Left colon (tissue), 2 donors: Measurements from ENCODE around the gene DPY19L2. TPM values are rescaled to one million over a fixed set of nuclear protein-coding genes. Genes with fewer than 3 reads are reported as not detected.
"Not testable (repeated sequence)": the region's sequence is repeated elsewhere in the genome, so short reads cannot be mapped to it uniquely, and the experiment has no call there.

Experiments
- ATAC-seq: fragments of 200-7000 bp; cut with Tn5 transposase; one replicate; pipeline ENCODE4 v1.9.1; 2020; ENCODE audit warnings: mild to moderate bottlenecking, moderate library complexity
- DNase-seq, 2 donors: peaks; one replicate each; pipeline ENCODE4 v3.0.0-alpha.2; 2020
- intact Hi-C, 2 donors: fragments of 100-400 bp; cut with DNase I in 1 of 2; cut with micrococcal nuclease in 1 of 2; formaldehyde crosslinking; loops; one replicate each; pipeline versions ENCODE4 v1.11.2 to v1.14.0; 2022; cut with DNase I, micrococcal nuclease
- total RNA-seq, 2 donors: library from RNA; stranded (reverse); fragmentation: NEBNext Ultra II Directional; extraction: Animal tissue kit (Norgen Biotek cat#: 25700); gene quantifications; one replicate each; pipeline ENCODE4 v1.2.1, GENCODE V29; 2021
- donor health status: DM: no; HTN: no; CAD: no.
- donor health status: DM: yes; HTN: yes; CAD: no.

DPY19L2 gene
- total RNA-seq, 2 donors from 2014 or later = 0.85 to 1.7 TPM

DNA sequence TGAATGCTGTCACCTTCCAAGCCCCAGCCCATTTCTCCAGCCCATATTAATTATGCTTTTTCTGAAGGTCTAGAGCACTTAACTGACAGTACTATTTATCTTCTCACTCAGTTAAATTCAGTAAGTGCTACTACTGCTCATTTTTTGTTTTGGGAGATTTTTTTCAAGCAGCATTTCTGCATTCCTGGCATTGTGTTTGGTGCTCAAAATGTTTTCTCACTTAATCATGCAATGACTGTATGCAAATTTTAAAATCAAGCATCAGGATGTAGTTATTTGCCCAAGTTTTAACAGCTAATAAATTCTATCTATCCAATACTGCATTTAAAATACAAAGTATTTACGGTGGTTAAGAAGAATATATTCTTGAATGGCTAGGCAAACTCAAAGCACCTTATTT, 1.6 kb upstream of the DPY19L2 start:
- intact Hi-C loops = loop anchor here in 1 of 2 donors (10.0 kb wide), 1 partner anchor 135 kb away; no protein-coding TSS in a partner anchor
- DNase-seq, ATAC-seq: not testable (repeated sequence)

- intact Hi-C loops, DNase-seq, ATAC-seq: not testable (repeated sequence)
Observed at GRCh38 chr12:63669427-63669826, 1.1 kb upstream of the DPY19L2 start.

- peak in 1 of 2 donors; percentile 21 for DNase-seq
- intact Hi-C loops = not testable (repeated sequence)
- ATAC-seq = peak; percentile 56
Observed at GRCh38 chr12:63668800-63669365, 590 bp upstream of the DPY19L2 start.

GRCh38 chr12:63663005-63663404, 5.3 kb downstream of the DPY19L2 start:
- DNase-seq, intact Hi-C loops, ATAC-seq: not testable (repeated sequence)

- intact Hi-C loops, DNase-seq, ATAC-seq: not testable (repeated sequence)
Observed at GRCh38 chr12:63658501-63658900, 9.8 kb downstream of the DPY19L2 start.

- intact Hi-C loops, ATAC-seq, DNase-seq: not testable (repeated sequence)
Observed at GRCh38 chr12:63656407-63656806, 11.9 kb downstream of the DPY19L2 start.

DNA sequence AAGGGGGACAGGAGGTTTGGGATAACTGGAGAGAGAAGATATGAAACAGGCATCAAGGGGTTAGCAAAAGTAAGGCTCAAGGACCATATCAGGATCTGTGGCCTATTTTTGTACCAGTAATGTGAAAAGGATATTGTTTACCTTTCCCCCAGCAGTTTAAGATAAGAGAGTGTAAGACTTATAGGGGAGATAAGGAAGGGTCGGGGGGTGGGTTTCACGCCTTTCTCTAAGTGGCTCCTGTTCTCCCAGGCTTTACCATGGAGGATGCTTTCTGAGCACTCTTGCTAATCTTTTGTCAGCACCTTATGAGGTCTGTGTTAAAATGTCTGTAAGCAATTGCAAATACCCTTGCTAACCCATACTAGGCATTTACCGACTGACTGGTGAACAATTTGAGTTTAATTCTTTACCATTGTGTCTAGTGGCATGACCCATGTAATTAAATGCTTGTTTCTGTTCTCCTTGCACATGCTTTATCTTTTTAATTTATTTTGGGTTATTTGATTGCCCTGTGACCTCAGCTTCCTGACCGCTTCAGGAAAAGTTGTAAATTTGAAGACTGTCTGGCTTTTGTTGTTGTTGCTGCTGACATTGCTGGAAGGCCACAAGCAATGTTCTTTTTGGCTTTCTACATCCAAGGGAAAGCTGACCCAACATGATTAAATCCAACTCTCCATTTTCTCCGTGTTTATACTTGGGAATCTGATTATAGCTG, 12.6 kb downstream of the DPY19L2 start:
- DNase-seq, intact Hi-C loops, ATAC-seq: not testable (repeated sequence)

DNA sequence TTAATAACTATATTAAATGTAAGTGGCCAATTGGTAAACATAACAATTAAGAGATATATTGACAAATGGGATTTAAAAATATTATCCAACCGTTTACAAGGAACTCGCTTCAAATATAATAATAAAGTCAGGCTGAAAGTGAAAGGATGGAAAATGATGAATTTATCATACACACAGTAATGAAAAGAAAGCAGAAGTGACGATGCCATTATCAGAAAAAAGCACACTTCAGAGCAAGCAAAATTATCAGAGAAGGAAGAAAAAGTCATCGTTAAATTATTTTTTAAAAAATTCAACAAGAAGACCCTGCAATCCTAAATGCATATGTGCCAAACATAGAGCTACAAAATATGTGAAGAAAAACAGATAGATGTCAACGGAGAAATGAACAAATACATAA, 13.8 kb downstream of the DPY19L2 start:
- DNase-seq, ATAC-seq, intact Hi-C loops: not testable (repeated sequence)

- ATAC-seq, intact Hi-C loops, DNase-seq: not testable (repeated sequence)
Observed at GRCh38 chr12:63649517-63649916, 18.8 kb downstream of the DPY19L2 start.

- ATAC-seq, intact Hi-C loops, DNase-seq: not testable (repeated sequence)
Observed at GRCh38 chr12:63643381-63644140, 24.7 kb downstream of the DPY19L2 start.

DNA sequence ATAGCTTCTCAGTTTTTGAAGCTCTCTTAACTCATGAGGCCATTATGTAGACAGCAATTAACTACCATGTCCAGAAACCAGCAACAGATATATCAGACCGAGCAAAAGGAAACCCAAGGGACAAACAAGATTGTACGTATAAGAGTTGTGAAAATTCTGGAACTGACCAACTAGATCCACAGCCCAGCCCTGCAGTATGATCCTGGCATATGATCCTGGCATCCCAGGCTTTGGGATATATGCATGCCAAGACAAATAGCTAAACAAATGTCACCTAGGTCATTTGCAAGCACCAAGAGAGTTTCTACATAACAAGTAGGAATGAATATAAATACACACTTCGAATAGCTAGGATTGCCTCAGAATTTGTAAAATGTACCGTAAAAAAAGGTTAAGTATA, 44.0 kb downstream of the DPY19L2 start:
- DNase-seq, intact Hi-C loops, ATAC-seq: not testable (repeated sequence)

DNA sequence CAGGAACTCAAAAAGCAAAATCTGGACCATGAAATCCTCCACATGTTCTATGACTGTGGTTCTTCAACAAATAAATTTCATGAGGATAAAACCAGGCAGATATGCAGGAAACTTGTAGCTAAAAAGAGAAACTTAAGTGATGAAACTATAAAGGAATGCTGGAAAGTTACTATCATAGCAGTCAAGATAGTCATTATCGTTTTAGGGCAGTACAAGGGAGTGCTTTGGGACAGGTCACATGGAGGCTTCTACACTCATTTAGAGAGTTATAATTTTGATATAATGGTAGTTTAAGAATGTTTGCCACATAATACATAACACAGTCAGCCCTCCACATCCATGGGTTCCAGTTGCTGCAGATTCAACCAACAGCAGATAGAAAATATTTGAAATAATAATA, 52.7 kb downstream of the DPY19L2 start:
- DNase-seq, ATAC-seq: not testable (repeated sequence)

DNA sequence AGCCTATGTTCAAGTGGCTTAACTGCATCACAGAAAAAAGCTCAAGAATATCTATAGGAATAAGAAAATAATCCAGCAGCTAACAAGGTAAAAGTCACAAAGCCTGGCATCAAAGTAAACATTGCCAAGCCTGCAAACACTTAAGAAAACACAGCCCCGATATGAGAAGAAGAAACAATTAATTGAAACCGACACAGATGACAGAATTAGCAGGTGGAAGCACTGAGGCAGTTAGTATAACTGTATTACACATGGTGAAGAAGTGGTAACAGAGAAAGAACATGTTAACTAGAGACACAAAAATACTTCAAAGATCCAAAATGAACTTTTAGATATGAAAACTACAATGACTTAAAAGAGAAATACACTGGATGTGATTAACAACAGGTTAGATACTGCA, 57.0 kb downstream of the DPY19L2 start:
- DNase-seq, intact Hi-C loops, ATAC-seq: not testable (repeated sequence)

More for the DNA sequence above, 52.7 kb downstream of the DPY19L2 start:
- intact Hi-C loops = not testable (repeated sequence)

DNA sequence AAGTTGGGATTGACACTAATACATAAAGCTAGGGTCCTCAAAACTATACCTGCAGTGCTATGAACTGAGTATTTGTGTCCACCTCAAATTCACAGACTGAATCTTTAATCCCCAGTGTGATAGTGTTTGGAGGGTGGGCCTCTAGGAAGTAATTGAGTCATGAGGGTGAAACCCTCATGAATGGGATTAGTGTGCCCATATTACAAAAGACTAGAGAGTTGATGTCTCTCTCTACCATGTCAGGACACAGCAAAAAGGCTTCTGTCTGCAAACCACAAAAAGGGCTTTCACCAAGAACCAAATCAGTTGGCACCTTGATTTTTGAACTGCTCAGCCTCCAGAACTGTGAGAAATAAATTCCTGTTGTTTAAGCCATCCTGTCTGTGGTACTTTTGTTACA, 59.0 kb downstream of the DPY19L2 start:
- DNase-seq, intact Hi-C loops, ATAC-seq: not testable (repeated sequence)

- intact Hi-C loops, DNase-seq, ATAC-seq: not testable (repeated sequence)
Observed at GRCh38 chr12:63604985-63605384, 63.3 kb downstream of the DPY19L2 start.

DNA sequence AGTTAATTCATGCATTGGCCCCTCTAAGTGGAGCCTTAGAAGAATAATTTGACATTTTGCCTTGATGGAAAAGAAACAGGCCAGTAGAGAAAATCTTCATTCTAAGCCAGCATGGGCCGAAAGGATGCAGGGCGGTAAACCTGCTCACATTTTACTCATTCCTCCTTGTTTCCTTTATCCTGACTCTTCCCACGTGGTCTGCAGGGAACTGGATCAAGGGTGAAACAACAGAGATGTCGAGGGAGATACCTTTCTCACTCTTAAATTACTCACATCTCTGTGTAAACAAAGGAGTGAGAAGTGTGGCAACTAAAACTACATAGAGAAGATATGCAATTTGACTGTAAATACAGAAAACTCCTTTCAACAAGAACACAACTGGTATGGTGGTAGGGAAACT, 73.5 kb downstream of the DPY19L2 start:
- intact Hi-C loops, ATAC-seq, DNase-seq: not testable (repeated sequence)

GRCh38 chr12:63584426-63584825, 83.9 kb downstream of the DPY19L2 start:
- DNase-seq, intact Hi-C loops, ATAC-seq: not testable (repeated sequence)

DNA sequence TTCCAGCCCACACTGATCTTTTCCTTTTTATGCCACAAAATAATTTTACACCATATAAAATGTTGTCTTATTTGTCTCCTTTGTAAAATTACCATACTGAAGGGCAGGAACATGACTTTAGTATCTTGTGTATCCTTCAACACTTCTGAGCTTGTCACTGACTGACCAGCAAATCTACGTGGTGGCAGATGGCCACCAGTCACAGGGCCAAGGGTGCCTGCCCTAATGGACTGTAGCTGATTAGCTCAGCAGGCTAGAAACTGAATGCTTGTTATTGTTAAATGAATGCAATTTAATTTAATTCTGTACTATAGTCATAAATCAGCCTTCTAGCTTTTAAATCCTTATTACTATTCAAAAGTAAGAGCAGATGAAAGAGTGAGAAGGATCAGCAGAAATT, 85.0 kb downstream of the DPY19L2 start:
- ATAC-seq, intact Hi-C loops, DNase-seq: not testable (repeated sequence)

DNA sequence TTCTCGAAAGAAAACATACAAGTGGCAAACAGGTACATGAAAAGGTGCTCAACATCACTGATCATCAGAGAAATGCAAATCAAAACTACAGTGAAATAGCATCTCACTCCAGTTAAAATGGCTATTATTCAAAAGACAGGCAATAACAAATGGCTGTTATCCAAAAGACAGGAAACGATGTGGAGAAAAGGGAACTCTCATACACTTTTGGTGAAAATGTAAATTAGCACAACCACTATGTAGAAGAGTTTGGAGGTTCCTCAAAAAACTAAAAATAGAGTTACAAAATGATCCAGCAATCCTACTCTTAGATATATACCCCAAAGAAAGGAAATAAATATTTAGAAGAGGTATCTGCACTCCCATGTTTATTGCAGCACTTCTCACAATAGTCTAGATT, 90.7 kb downstream of the DPY19L2 start:
- ATAC-seq, intact Hi-C loops, DNase-seq: not testable (repeated sequence)
